K562 (cell line): ENCODE data around the gene OSBPL7. TPM values are rescaled to one million over a fixed set of nuclear protein-coding genes. Genes with fewer than 3 reads are reported as not detected.
A peak's percentile ranks its signal among the peaks of the same experiment; 100 is the strongest.

Experiments used
- ATAC-seq: fragments of 200-7000 bp; cut with Tn5 transposase; 3 replicates; pipeline ENCODE4 v1.9.1; 2020; ENCODE audit warnings: moderate library complexity
- BruUV-seq: library from RNA; stranded (reverse); fragments of 400-500 nt; replicated peaks from 2 replicates; lab custom pipeline; 2021; lab: Mats Ljungman, UMichigan
- CTCF ChIA-PET: fragments of 300-600 bp; formaldehyde crosslinking; extraction: SDS; loops from one replicate; lab custom pipeline; 2021; ENCODE audit warnings: low intra/inter-chr PET ratio; lab: Yijun Ruan, JAX
- POLR2A ChIA-PET: fragments of 300-600, 350-650 bp; sonication (Branson Sonifier 250); formaldehyde crosslinking; extraction: SDS; loops from one replicate; lab custom pipeline; 2021; ENCODE audit warnings: antibody characterized with exemption, inconsistent platforms; lab: Yijun Ruan, JAX
- DNase-seq, 4 experiments: peaks; one replicate each; pipeline versions ENCODE4 v3.0.0 to v3.0.0-alpha.2; 2011 to 2018; ENCODE audit warnings: low spot score in 3 of 4, mixed read lengths in 3 of 4; ENCODE audit errors: extremely low read depth in 1 of 4
- FAIRE-seq: peaks from 2 replicates; lab custom pipeline; 2011; peaks lifted over from hg19 to GRCh38; lab: Jason Lieb, UNC
- H2AFZ ChIP-seq: 2 replicates; pipeline ENCODE4 v1.6.0; 2011; ENCODE audit warnings: low read depth, low read length, control low read depth, inconsistent platforms
- H3K27ac ChIP-seq: fragments of 200-600 bp; 3 replicates; pipeline ENCODE4 v1.8.0; 2011; ENCODE audit warnings: low read depth, mild to moderate bottlenecking, control low read depth, inconsistent platforms, low read length, moderate library complexity, mixed read lengths; ENCODE audit errors: extremely low read depth
- H3K27me3 ChIP-seq, 2 experiments: fragments of 300-600 bp in 1 of 2; 2 replicates in 1 of 2; 3 replicates in 1 of 2; pipeline versions ENCODE4 v1.6.0 to v1.8.0; 2011; ENCODE audit warnings: inconsistent platforms in 2 of 2, low read length in 2 of 2, mild to moderate bottlenecking in 1 of 2, mixed read lengths in 1 of 2, moderate library complexity in 1 of 2; ENCODE audit not compliant: control insufficient read depth in 2 of 2, insufficient read depth in 2 of 2
- H3K36me3 ChIP-seq: fragments of 300-600 bp; 3 replicates; pipeline ENCODE4 v1.8.0; 2011; ENCODE audit warnings: mild to moderate bottlenecking, low read length, inconsistent platforms; ENCODE audit not compliant: control insufficient read depth, insufficient read depth
- H3K4me1 ChIP-seq, 2 experiments: fragments of 200-600 bp in 1 of 2; replicated peaks in 1 of 2; 2 replicates in 1 of 2; 3 replicates in 1 of 2; pipeline versions ENCODE4 v1.5.1 to v1.8.0; 2011; ENCODE audit warnings: inconsistent platforms in 2 of 2, low read length in 2 of 2, mild to moderate bottlenecking in 1 of 2, mixed read lengths in 1 of 2, moderate library complexity in 1 of 2; ENCODE audit not compliant: control insufficient read depth in 2 of 2, insufficient read depth in 2 of 2
- H3K4me2 ChIP-seq: 2 replicates; pipeline ENCODE4 v1.6.1; 2011; ENCODE audit warnings: low read length, control low read depth, inconsistent platforms, mixed read lengths; ENCODE audit not compliant: insufficient read depth
- H3K4me3 ChIP-seq: fragments of 200-600 bp; sonication (generic), shearing (Covaris generic); 2 replicates; pipeline ENCODE4 v1.5.1; 2016; ENCODE audit warnings: control low read depth, inconsistent platforms
- H3K79me2 ChIP-seq: fragments of 200-600 bp; 3 replicates; pipeline ENCODE4 v1.8.0; 2011; ENCODE audit warnings: low read length, inconsistent platforms; ENCODE audit not compliant: control insufficient read depth, insufficient read depth
- H3K9ac ChIP-seq, 2 experiments: 2 replicates each; pipeline versions ENCODE4 v1.6.0 to v1.6.1; 2011; ENCODE audit warnings: low read depth in 2 of 2, low read length in 2 of 2, control low read depth in 1 of 2, inconsistent platforms in 1 of 2, mild to moderate bottlenecking in 1 of 2, mixed read lengths in 1 of 2; ENCODE audit not compliant: insufficient read depth in 1 of 2
- H3K9me1 ChIP-seq: one replicate; pipeline ENCODE4 v1.6.0; 2011; ENCODE audit warnings: inconsistent platforms, mild to moderate bottlenecking, low read length, moderate library complexity; ENCODE audit not compliant: control insufficient read depth, insufficient read depth
- H3K9me3 ChIP-seq: replicated peaks from 2 replicates; pipeline ENCODE4 v1.5.1; 2011; ENCODE audit warnings: low read depth, low read length, inconsistent platforms; ENCODE audit not compliant: control insufficient read depth, insufficient read depth
- H4K20me1 ChIP-seq: replicated peaks from 2 replicates; pipeline ENCODE4 v1.6.1; 2011; ENCODE audit warnings: low read length, inconsistent platforms, mixed read lengths; ENCODE audit not compliant: control insufficient read depth, insufficient read depth
- CBFB ChIP-seq: sonication (generic); formaldehyde crosslinking; IDR thresholded peaks from 2 replicates; pipeline ENCODE4 v1.4.0; 2020; ENCODE audit warnings: mild to moderate bottlenecking, missing genetic modification reagents
- FOXK2 ChIP-seq, 2 experiments: fragments of 450-650 bp; IDR thresholded peaks in 1 of 2; conservative IDR thresholded peaks in 1 of 2; 2 replicates each; pipeline ENCODE4 v1.6.1; 2016; ENCODE audit warnings: low read depth in 2 of 2, mild to moderate bottlenecking in 1 of 2
- NFRKB ChIP-seq: fragments of 450-650 bp; IDR thresholded peaks from 2 replicates; pipeline ENCODE4 v1.6.1; 2016; ENCODE audit warnings: low read depth
- NUFIP1 ChIP-seq: fragments of 450-650 bp; IDR thresholded peaks from 2 replicates; pipeline ENCODE4 v1.6.1; 2018; ENCODE audit not compliant: partially characterized antibody
- RAD51 ChIP-seq: fragments of 450-650 bp; IDR thresholded peaks from 2 replicates; pipeline ENCODE4 v1.7.1; 2016; ENCODE audit warnings: low read depth, mild to moderate bottlenecking, borderline replicate concordance
- RBM22 ChIP-seq: fragments of 200-400 bp; formaldehyde crosslinking; IDR thresholded peaks from 2 replicates; pipeline ENCODE4 v1.6.1; 2018; ENCODE audit warnings: low read length, low read depth; ENCODE audit not compliant: poor library complexity, severe bottlenecking
- ZFPM2 ChIP-seq: fragments of 250-450 bp; sonication (Bioruptor Pico); IDR thresholded peaks from 2 replicates; pipeline ENCODE4 v1.5.1; 2022; ENCODE audit warnings: mild to moderate bottlenecking
- ZNF165 ChIP-seq: fragments of 250-450 bp; sonication (Bioruptor Pico); IDR thresholded peaks from 2 replicates; pipeline ENCODE4 v1.4.0; 2020; ENCODE audit warnings: borderline replicate concordance
- WGBS: fragments of 100-300 bp; shearing (Covaris generic); methylation state at CpG from one replicate; pipeline ENCODE4 v1.1.6; 2016; ENCODE audit warnings: low coverage, mixed read lengths; ENCODE audit not compliant: insufficient coverage; ENCODE audit errors: missing lambda C conversion rate; 5-methylcytosine and 5-hydroxymethylcytosine counted together
- in situ Hi-C: fragments of 300-500 bp; cut with MboI; formaldehyde crosslinking; loops from 4 replicates; pipeline ENCODE4 v1.15.0; 2018; ENCODE audit warnings: inconsistent platforms, mixed read lengths
- intact Hi-C: fragments of 100-400 bp; cut with micrococcal nuclease; formaldehyde crosslinking; loops from 2 replicates; pipeline ENCODE4 v1.14.2; 2022
- polyA plus RNA-seq, 8 experiments: library from polyadenylated mRNA; depleted of rRNA in 4 of 8; stranded (reverse) in 5 of 8; unstranded in 3 of 8; fragments of >200 nt; fragmentation: Nextera tagmentation in 2 of 8; fragmentation: Illumina TruSeq in 1 of 8; extraction: Ambion mirVana in 2 of 8; extraction: Trizol in 1 of 8; gene quantifications; 2 replicates each; pipeline versions ENCODE4 v1.2.1 to v1.2.3, GENCODE V29; 2011 to 2014; ENCODE audit warnings: inconsistent platforms in 1 of 8, missing spikeins in 1 of 8
- total RNA-seq, 7 experiments: library from RNA; depleted of rRNA in 6 of 7; stranded (reverse); fragments of >200 nt in 6 of 7; fragmentation: Illumina TruSeq in 2 of 7; extraction: Trizol in 2 of 7; gene quantifications; 2 replicates each; pipeline versions ENCODE4 v1.2.1 to v1.2.3, GENCODE V29; 2011 to 2021; ENCODE audit warnings: low replicate concordance in 1 of 7
- TF ChIP-seq, protein P1 (sequence below), 2 experiments: fragments of 450-650 bp; formaldehyde crosslinking in 1 of 2; IDR thresholded peaks; 2 replicates each; pipeline versions ENCODE4 v1.4.0 to v1.6.1; 2014 to 2020; ENCODE audit warnings: mild to moderate bottlenecking in 2 of 2, borderline replicate concordance in 1 of 2, low read depth in 1 of 2

The OSBPL7 gene
- total and polyA plus RNA-seq, 9 of the 15 experiments (the other 6 are each of a cell fraction or from before 2014, with no cell fraction given): 0.32 to 11.9 (median 5.8) TPM

DNA sequence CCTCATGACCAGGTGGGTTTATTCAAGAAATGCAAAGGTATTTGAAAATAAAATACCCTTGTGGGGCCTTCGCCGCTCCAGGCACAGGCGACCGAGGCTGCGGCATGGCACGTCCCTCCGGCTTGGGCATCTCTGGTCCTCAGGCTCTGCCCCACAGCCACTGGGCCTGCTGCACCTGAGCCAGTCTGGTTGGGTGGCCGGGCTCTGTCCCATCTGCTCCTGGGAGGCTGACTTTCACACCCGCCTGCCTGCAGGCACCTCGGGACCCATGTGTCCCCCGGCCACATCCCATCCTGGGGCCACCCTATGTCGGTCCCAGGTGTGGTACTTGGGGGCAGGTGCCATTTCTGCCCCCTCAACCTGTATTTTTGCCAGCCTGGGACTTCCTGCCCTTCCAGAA is 20.9 kb downstream of the OSBPL7 start (continued):
- TF ChIP-seq CBFB: no peak
- TF ChIP-seq RBM22: no peak
- no peak for TF ChIP-seq FOXK2 (conservative IDR thresholded peaks at IDR 0.05 in 1 of 2, IDR thresholded peaks at IDR 0.05 in 1 of 2; ENCODE audit: low read depth in 2 of 2)
- TF ChIP-seq NFRKB: no peak
- TF ChIP-seq ZFPM2 (CRISPR knock-in tag): no peak
- TF ChIP-seq NUFIP1: no peak
- no peak for TF ChIP-seq RAD51
- no peak for TF ChIP-seq ZNF165

DNA sequence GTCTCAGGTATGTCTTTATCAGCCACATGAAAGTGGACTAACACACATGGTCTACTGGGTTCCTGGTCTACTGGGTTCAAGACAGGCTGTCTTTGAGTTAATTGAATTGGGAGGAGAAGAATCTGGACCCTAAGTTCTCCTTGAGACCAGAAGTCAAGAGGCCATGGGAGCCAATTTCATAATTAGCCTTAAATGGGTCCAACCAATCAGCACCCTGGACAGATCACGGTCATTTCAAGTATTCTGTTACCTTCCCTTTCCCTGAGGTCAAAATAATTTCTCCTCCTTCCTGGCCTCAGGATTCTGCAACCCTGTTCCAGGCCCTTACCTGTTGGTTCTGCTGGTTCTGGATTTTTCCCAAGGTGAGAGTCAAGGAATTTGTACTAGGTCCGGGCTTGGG is 23.8 kb downstream of the OSBPL7 start:
- peaks cover 0 to 3% of the 10 kb centered on the region in 2 experiments; a peak in 1 of 5 replicates for H3K4me1 ChIP-seq
- no peak overlapping the region for H3K4me2 ChIP-seq
- H3K27ac ChIP-seq: no peak overlapping the region
- H3K79me2 ChIP-seq: no peaks in the 10 kb centered on the region
- no peaks in the 10 kb centered on the region for H3K9me1 ChIP-seq
- in situ Hi-C loops (no loop called here), intact Hi-C loops (no loop called here)
- H3K4me3 ChIP-seq: no peak overlapping the region
- no peaks in the 10 kb centered on the region for H3K36me3 ChIP-seq
- ChIA-PET CTCF (no interaction called here), POLR2A (interaction anchor here (0.8 kb wide), 1 partner anchor 652 kb away, joined by 3 read pairs; no protein-coding TSS in a partner anchor)
- BruUV-seq: no TSS peak
- ATAC-seq (no peak), FAIRE-seq (peak; percentile 74), DNase-seq (peak in 3 of 4 experiments; percentile 36 to 52 (median 36))
- peaks cover 2 to 34% of the 10 kb centered on the region in 2 experiments; a peak in 4 of 5 replicates for H3K27me3 ChIP-seq
- H3K9me3 ChIP-seq: no peaks in the 10 kb centered on the region
- H3K9ac ChIP-seq: no peak overlapping the region
- 0% methylated on average over 2 of the region's 2 CpGs for WGBS
- H2AFZ ChIP-seq: no peak overlapping the region
- peaks cover 12% of the 10 kb centered on the region; the same call in 1 of the 2 replicates for H4K20me1 ChIP-seq
- TF ChIP-seq, protein P1, sequence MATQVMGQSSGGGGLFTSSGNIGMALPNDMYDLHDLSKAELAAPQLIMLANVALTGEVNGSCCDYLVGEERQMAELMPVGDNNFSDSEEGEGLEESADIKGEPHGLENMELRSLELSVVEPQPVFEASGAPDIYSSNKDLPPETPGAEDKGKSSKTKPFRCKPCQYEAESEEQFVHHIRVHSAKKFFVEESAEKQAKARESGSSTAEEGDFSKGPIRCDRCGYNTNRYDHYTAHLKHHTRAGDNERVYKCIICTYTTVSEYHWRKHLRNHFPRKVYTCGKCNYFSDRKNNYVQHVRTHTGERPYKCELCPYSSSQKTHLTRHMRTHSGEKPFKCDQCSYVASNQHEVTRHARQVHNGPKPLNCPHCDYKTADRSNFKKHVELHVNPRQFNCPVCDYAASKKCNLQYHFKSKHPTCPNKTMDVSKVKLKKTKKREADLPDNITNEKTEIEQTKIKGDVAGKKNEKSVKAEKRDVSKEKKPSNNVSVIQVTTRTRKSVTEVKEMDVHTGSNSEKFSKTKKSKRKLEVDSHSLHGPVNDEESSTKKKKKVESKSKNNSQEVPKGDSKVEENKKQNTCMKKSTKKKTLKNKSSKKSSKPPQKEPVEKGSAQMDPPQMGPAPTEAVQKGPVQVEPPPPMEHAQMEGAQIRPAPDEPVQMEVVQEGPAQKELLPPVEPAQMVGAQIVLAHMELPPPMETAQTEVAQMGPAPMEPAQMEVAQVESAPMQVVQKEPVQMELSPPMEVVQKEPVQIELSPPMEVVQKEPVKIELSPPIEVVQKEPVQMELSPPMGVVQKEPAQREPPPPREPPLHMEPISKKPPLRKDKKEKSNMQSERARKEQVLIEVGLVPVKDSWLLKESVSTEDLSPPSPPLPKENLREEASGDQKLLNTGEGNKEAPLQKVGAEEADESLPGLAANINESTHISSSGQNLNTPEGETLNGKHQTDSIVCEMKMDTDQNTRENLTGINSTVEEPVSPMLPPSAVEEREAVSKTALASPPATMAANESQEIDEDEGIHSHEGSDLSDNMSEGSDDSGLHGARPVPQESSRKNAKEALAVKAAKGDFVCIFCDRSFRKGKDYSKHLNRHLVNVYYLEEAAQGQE (IDR thresholded peaks at IDR 0.05; ENCODE audit: borderline replicate concordance): peak; percentile 97
- TF ChIP-seq, protein P1 (CRISPR knock-in tag; IDR thresholded peaks at IDR 0.05; ENCODE audit: low read depth): peak; percentile 88
